Ovary (tissue), 9 donors: ENCODE results near the gene TCERG1L. TPM values are rescaled to one million over a fixed set of nuclear protein-coding genes. Genes with fewer than 3 reads are reported as not detected.

Experiments
- DNase-seq, 5 donors: peaks; one replicate each; pipeline ENCODE4 v3.0.0-alpha.2; 2019 to 2020
- H3K27ac ChIP-seq, 2 donors: fragments of 200-600 bp; one replicate each; pipeline versions ENCODE4 v1.5.1 to v1.8.0; 2019 to 2022
- H3K27me3 ChIP-seq: fragments of 200-600 bp; one replicate; pipeline ENCODE4 v1.8.0; 2022
- H3K36me3 ChIP-seq: fragments of 200-600 bp; sonication (generic); one replicate; pipeline ENCODE4 v1.5.1; 2019
- H3K4me1 ChIP-seq: one replicate; pipeline ENCODE4 v1.8.1; 2013; ENCODE audit warnings: mild to moderate bottlenecking, moderate library complexity; ENCODE audit not compliant: insufficient read depth
- H3K4me3 ChIP-seq: fragments of 200-600 bp; sonication (generic); one replicate; pipeline ENCODE4 v1.5.1; 2017
- H3K9me3 ChIP-seq, 2 donors: fragments of 200-600 bp in 1 of 2; sonication (generic) in 1 of 2; one replicate each; pipeline versions ENCODE4 v1.5.1 to v1.8.1; 2013 to 2019; ENCODE audit warnings: mild to moderate bottlenecking in 1 of 2, moderate library complexity in 1 of 2
- EP300 ChIP-seq: sonication (generic); formaldehyde crosslinking; IDR thresholded peaks from one replicate; pipeline ENCODE4 v1.6.1; 2017; ENCODE audit warnings: antibody characterized with exemption
- POLR2A ChIP-seq: fragments of 450-650 bp; IDR thresholded peaks from one replicate; pipeline ENCODE4 v1.6.1; 2017; ENCODE audit warnings: antibody characterized with exemption, mild to moderate bottlenecking, moderate library complexity
- WGBS, 3 donors: extraction: QIAGEN DNeasy Blood & Tissue Kit in 1 of 3; methylation state at CpG; one replicate each; pipeline versions ENCODE4 v1.1.5 to v1.1.7; 2013 to 2017; 5-methylcytosine and 5-hydroxymethylcytosine counted together
- intact Hi-C, 4 donors: fragments of 100-400 bp; cut with DNase I; formaldehyde crosslinking; loops; one replicate each; pipeline versions ENCODE4 v1.11.0 to v1.15.1; 2022 to 2023
- polyA plus RNA-seq, 2 donors: library from polyadenylated mRNA; stranded (reverse); fragments of 200-250 nt in 1 of 2; fragments of 350-450 nt in 1 of 2; fragmentation: Illumina TruSeq in 1 of 2; extraction: RNeasy Lipid Tissue Mini Kit (QIAGEN cat#74804) in 1 of 2; gene quantifications; one replicate each; pipeline ENCODE4 v1.2.3, GENCODE V29; 2013 to 2014
- total RNA-seq, 7 donors: library from RNA; depleted of rRNA in 2 of 7; stranded (reverse); fragments of >200 nt in 2 of 7; fragmentation: NEBNext Ultra II Directional in 3 of 7; extraction: Animal tissue kit (Norgen Biotek cat#: 25700) in 3 of 7; gene quantifications; one replicate each; pipeline versions ENCODE4 v1.1.0 to v1.2.4, GENCODE V29; 2016 to 2023
- TF ChIP-seq, protein P1 (sequence below), 3 donors: fragments of 450-650 bp in 2 of 3; fragments of 200-600 bp in 1 of 3; IDR thresholded peaks; one replicate each; pipeline versions ENCODE4 v1.5.1 to v1.8.0; 2016 to 2022; ENCODE audit warnings: antibody characterized with exemption in 3 of 3, mild to moderate bottlenecking in 1 of 3
- donor health status: DM: no; HTN: no; CAD: no; lungs with moderate emphysema.
- donor health status: DM: no; HTN: no; CAD: no.
- donor health status: Bipolar disorder and iron deficiency.
- donor health status: DM: yes; HTN: yes; CAD: no.
- donor health status: DM: no; HTN: no; CAD: no.
- donor health status: DM: yes; HTN: yes; CAD: no.

The TCERG1L gene
- total and polyA plus RNA-seq, 9 donors: 1.1 to 8.0 (median 1.8) TPM

DNA sequence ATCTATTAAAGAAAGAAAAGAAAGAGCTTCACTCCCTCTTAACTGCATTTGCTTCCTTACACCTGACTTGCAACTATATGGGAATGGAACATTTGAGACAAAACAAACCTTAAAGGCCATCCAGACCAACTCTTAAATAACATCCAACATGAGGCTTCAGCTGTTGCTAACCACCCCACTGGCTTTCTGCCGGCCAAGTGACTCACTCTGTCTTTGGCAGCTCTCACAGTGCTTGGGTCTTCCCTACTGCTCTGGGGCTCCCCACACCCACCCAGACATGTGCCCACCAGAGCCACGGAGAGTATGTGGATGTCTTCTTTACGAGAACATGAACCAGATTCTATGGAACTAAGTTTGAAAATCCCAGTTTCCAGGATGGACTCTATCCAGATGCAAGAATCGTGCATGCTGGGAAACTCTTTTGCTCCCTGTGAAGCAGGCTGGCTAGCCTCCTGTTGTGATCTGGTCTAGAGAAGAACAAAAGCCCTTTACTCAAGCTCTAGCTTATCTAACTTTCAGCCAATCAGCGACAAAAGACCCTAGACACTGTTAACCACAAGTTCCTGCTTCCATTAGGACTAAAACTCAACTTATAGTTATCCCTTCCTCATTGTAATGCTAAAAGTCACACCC is 245.7 kb downstream of the TCERG1L start:
- intact Hi-C loops: no loop called here
- TF ChIP-seq POLR2A: no peak
- TF ChIP-seq, protein P1, sequence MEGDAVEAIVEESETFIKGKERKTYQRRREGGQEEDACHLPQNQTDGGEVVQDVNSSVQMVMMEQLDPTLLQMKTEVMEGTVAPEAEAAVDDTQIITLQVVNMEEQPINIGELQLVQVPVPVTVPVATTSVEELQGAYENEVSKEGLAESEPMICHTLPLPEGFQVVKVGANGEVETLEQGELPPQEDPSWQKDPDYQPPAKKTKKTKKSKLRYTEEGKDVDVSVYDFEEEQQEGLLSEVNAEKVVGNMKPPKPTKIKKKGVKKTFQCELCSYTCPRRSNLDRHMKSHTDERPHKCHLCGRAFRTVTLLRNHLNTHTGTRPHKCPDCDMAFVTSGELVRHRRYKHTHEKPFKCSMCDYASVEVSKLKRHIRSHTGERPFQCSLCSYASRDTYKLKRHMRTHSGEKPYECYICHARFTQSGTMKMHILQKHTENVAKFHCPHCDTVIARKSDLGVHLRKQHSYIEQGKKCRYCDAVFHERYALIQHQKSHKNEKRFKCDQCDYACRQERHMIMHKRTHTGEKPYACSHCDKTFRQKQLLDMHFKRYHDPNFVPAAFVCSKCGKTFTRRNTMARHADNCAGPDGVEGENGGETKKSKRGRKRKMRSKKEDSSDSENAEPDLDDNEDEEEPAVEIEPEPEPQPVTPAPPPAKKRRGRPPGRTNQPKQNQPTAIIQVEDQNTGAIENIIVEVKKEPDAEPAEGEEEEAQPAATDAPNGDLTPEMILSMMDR (IDR thresholded peaks at IDR 0.05): no peak
- no peak for TF ChIP-seq EP300
- WGBS, 3 donors: 8 to 18% (median 9%) methylated on average over 5 of the region's 5 CpGs
- DNase-seq: peak; percentile 47 to 79 (median 68)
- Histone ChIP-seq H3K9me3 (no peaks in the 10 kb centered on the region), H3K4me3 (no peak overlapping the region), H3K36me3 (no peaks in the 10 kb centered on the region), H3K27me3 (no peaks in the 10 kb centered on the region), H3K27ac (no peak overlapping the region), H3K4me1 (no peaks in the 10 kb centered on the region)

DNA sequence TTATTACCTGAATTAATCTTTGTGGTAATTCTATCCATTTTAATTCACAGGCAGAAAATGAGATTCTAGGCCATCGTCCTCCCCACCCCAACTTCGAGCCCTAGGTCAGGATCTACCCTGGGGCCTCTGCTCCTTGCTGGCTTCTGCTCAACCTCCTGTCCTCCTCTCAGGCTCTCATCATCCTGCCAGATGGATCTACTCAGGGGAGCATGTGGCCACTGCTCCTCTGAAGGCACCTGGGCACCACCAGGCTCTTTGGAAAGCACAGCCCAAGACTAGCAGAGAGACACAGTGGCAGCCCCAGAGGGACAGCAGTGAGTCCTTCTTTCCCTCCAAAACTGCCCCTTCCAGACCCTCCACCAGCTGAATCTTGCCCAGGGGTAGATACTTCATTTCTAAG is 248.2 kb downstream of the TCERG1L start:
- Histone ChIP-seq H3K4me3 (no peak overlapping the region), H3K27ac (no peak overlapping the region), H3K9me3 (no peaks in the 10 kb centered on the region), H3K27me3 (no peaks in the 10 kb centered on the region), H3K36me3 (no peaks in the 10 kb centered on the region), H3K4me1 (no peaks in the 10 kb centered on the region)
- no peak for DNase-seq
- no peak for TF ChIP-seq POLR2A
- TF ChIP-seq EP300: no peak
- TF ChIP-seq, protein P1 (IDR thresholded peaks at IDR 0.05): no peak
- intact Hi-C loops: no loop called here
- WGBS, 3 donors: 90 to 94% (median 91%) methylated on average over 2 of the region's 2 CpGs

DNA sequence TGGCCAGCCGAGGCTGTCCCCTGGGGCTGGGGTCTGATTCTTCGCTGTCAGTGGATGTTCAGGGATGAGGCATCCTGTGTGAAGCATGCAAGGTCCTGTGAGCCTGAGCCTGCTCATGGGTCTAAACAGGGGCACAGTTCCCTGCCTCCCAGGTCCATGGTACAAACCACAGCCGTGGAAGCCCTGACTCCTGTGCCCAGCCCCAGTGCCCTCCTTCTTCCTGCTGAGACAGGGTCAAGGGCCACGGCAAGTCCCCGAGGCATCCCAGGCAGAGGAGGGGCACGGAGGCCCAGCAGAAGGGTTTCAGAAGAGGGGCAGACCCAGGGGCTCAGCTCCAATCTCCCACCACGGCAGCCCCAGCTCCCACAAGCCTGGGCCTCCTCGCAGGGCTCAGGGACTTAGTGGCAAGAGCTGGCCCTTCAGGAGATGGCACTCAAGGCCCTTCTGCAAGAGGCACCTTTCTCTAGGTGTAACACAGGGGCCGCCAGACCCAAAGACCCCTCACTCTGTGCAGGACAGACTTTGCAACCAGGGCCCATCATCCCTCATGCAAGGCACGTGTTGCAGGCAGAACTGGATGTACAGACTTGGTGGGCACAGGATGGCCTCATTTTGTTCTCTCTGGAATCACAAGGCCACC is 248.8 kb downstream of the TCERG1L start:
- 79 to 89% (median 85%) methylated on average over 9 to 10 of the region's 10 CpGs for WGBS, 3 donors
- Histone ChIP-seq H3K27ac (no peak overlapping the region), H3K36me3 (no peaks in the 10 kb centered on the region), H3K9me3 (no peaks in the 10 kb centered on the region), H3K4me3 (no peak overlapping the region), H3K4me1 (no peaks in the 10 kb centered on the region), H3K27me3 (no peaks in the 10 kb centered on the region)
- TF ChIP-seq EP300 (no peak), POLR2A (no peak)
- TF ChIP-seq, protein P1 (IDR thresholded peaks at IDR 0.05): no peak
- DNase-seq: no peak
- intact Hi-C loops: no loop called here

DNA sequence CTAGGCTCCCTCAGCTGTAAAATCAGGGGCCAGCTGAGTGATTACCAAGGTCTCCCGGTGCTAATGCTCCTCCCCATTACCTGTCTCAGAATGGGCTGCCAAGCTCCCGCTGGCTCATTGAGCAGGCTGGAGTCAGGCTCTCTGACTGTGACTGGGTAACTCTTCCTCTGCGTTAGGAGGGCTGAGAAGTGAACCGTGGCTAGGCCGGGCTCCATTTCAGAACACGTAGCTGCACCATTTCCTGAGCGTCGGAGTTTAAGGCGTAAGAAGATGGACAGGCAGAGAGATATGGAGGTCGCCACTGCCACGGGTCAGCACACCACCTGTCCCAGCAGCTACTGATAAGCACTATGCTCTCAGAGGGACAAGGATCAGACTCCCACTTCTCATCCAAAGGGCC is 250.3 kb downstream of the TCERG1L start:
- H3K9me3 ChIP-seq: no peaks in the 10 kb centered on the region
- H3K4me1 ChIP-seq: no peaks in the 10 kb centered on the region
- no peak for DNase-seq
- no peak overlapping the region for H3K4me3 ChIP-seq
- no peak overlapping the region for H3K27ac ChIP-seq
- TF ChIP-seq POLR2A (no peak), EP300 (no peak)
- TF ChIP-seq, protein P1 (IDR thresholded peaks at IDR 0.05): no peak
- WGBS, 3 donors: 73 to 82% (median 80%) methylated on average over 11 of the region's 11 CpGs
- intact Hi-C loops: no loop called here
- no peaks in the 10 kb centered on the region for H3K27me3 ChIP-seq
- no peaks in the 10 kb centered on the region for H3K36me3 ChIP-seq
